Measurements from ENCODE around the gene CBLB.

The CBLB gene

DNA sequence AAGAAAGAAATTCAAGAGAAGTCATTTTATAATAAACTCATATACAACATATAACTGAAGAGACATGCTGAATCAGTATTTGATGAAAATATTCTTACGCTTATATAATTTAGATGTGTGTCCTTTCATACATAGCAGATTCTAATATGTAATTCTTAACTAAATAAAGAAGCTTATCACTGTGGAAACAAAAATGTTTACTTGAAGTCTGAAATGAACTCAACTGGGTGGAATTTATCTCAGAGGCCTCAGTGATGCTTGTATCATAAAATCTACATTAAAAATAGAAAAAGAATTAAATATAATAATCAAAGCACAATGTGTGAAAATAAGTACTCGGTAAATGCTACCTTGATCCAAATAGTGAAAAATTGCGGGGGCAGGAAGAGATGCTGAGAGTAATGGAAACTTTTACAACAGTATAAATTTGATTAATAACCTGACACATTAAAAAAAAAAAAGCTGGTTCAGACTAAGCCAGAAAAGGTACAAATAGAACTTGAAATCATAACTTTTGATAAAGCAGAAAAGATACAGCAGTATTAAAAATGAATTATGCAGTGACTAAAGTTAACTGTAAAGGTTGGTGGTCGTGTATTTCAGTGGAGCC lies 12.0 kb upstream of the CBLB start:
- H3K27ac ChIP-seq (ENCODE audit: extremely low read depth, low read depth, low read length), result no peak overlapping the region
- no peak overlapping the region for H3K4me3 ChIP-seq (ENCODE audit: low read depth, low read length)
- no peaks in the 10 kb centered on the region for H3K4me1 ChIP-seq (ENCODE audit: control insufficient read depth, insufficient read depth, low read length)
- no peaks in the 10 kb centered on the region for H3K9me3 ChIP-seq (ENCODE audit: control insufficient read depth, insufficient read depth, low read depth, low read length)
- ChIA-PET CTCF (no interaction called here), POLR2A (no interaction called here)
- no peaks in the 10 kb centered on the region for H3K36me3 ChIP-seq (ENCODE audit: control insufficient read depth in 2 of 2, insufficient read depth in 1 of 2, low read length in 2 of 2)
- TF ChIP-seq ZNF629 (tag by site-specific recombination; IDR thresholded peaks at IDR 0.05) (no peak), ZNF174 (tag by site-specific recombination; IDR thresholded peaks at IDR 0.05) (no peak), MYNN (tag by site-specific recombination; IDR thresholded peaks at IDR 0.05; ENCODE audit: borderline replicate concordance) (no peak), KLF8 (tag by site-specific recombination; IDR thresholded peaks at IDR 0.05) (no peak), TCF7L2 (IDR thresholded peaks at IDR 0.05; ENCODE audit: borderline replicate concordance, low read depth, low read length) (no peak), ZBTB7A (tag by site-specific recombination; IDR thresholded peaks at IDR 0.05; ENCODE audit: low read depth) (no peak), ZNF571 (tag by site-specific recombination; IDR thresholded peaks at IDR 0.05) (no peak), ZFP37 (tag by site-specific recombination; IDR thresholded peaks at IDR 0.05) (no peak), ZSCAN30 (tag by site-specific recombination; IDR thresholded peaks at IDR 0.05) (no peak), ZNF473 (tag by site-specific recombination; IDR thresholded peaks at IDR 0.05) (no peak), ZNF274 (IDR thresholded peaks at IDR 0.05; ENCODE audit: low read length) (no peak), ZNF274 (tag by site-specific recombination; IDR thresholded peaks at IDR 0.05; ENCODE audit: borderline replicate concordance) (no peak), ZFP69B (tag by site-specific recombination; IDR thresholded peaks at IDR 0.05) (no peak), ZEB2 (tag by site-specific recombination; IDR thresholded peaks at IDR 0.05) (no peak)
- TF ChIP-seq, protein P1, sequence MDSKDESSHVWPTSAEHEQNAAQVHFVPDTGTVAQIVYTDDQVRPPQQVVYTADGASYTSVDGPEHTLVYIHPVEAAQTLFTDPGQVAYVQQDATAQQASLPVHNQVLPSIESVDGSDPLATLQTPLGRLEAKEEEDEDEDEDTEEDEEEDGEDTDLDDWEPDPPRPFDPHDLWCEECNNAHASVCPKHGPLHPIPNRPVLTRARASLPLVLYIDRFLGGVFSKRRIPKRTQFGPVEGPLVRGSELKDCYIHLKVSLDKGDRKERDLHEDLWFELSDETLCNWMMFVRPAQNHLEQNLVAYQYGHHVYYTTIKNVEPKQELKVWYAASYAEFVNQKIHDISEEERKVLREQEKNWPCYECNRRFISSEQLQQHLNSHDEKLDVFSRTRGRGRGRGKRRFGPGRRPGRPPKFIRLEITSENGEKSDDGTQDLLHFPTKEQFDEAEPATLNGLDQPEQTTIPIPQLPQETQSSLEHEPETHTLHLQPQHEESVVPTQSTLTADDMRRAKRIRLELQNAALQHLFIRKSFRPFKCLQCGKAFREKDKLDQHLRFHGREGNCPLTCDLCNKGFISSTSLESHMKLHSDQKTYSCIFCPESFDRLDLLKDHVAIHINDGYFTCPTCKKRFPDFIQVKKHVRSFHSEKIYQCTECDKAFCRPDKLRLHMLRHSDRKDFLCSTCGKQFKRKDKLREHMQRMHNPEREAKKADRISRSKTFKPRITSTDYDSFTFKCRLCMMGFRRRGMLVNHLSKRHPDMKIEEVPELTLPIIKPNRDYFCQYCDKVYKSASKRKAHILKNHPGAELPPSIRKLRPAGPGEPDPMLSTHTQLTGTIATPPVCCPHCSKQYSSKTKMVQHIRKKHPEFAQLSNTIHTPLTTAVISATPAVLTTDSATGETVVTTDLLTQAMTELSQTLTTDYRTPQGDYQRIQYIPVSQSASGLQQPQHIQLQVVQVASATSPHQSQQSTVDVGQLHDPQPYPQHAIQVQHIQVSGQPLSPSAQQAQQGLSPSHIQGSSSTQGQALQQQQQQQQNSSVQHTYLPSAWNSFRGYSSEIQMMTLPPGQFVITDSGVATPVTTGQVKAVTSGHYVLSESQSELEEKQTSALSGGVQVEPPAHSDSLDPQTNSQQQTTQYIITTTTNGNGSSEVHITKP (tag by site-specific recombination; IDR thresholded peaks at IDR 0.05), result no peak
- TF ChIP-seq, protein P2, sequence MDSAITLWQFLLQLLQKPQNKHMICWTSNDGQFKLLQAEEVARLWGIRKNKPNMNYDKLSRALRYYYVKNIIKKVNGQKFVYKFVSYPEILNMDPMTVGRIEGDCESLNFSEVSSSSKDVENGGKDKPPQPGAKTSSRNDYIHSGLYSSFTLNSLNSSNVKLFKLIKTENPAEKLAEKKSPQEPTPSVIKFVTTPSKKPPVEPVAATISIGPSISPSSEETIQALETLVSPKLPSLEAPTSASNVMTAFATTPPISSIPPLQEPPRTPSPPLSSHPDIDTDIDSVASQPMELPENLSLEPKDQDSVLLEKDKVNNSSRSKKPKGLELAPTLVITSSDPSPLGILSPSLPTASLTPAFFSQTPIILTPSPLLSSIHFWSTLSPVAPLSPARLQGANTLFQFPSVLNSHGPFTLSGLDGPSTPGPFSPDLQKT (IDR thresholded peaks at IDR 0.05; ENCODE audit: borderline replicate concordance, low read depth, low read length), result no peak
- TF ChIP-seq, protein P3, sequence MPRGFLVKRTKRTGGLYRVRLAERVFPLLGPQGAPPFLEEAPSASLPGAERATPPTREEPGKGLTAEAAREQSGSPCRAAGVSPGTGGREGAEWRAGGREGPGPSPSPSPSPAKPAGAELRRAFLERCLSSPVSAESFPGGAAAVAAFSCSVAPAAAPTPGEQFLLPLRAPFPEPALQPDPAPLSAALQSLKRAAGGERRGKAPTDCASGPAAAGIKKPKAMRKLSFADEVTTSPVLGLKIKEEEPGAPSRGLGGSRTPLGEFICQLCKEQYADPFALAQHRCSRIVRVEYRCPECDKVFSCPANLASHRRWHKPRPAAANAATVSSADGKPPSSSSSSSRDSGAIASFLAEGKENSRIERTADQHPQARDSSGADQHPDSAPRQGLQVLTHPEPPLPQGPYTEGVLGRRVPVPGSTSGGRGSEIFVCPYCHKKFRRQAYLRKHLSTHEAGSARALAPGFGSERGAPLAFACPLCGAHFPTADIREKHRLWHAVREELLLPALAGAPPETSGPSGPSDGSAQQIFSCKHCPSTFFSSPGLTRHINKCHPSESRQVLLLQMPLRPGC (tag by site-specific recombination; IDR thresholded peaks at IDR 0.05), result no peak
- TF ChIP-seq, protein P4, sequence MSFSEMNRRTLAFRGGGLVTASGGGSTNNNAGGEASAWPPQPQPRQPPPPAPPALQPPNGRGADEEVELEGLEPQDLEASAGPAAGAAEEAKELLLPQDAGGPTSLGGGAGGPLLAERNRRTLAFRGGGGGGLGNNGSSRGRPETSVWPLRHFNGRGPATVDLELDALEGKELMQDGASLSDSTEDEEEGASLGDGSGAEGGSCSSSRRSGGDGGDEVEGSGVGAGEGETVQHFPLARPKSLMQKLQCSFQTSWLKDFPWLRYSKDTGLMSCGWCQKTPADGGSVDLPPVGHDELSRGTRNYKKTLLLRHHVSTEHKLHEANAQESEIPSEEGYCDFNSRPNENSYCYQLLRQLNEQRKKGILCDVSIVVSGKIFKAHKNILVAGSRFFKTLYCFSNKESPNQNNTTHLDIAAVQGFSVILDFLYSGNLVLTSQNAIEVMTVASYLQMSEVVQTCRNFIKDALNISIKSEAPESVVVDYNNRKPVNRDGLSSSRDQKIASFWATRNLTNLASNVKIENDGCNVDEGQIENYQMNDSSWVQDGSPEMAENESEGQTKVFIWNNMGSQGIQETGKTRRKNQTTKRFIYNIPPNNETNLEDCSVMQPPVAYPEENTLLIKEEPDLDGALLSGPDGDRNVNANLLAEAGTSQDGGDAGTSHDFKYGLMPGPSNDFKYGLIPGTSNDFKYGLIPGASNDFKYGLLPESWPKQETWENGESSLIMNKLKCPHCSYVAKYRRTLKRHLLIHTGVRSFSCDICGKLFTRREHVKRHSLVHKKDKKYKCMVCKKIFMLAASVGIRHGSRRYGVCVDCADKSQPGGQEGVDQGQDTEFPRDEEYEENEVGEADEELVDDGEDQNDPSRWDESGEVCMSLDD (tag by site-specific recombination; IDR thresholded peaks at IDR 0.05), result no peak
- TF ChIP-seq, protein P5, sequence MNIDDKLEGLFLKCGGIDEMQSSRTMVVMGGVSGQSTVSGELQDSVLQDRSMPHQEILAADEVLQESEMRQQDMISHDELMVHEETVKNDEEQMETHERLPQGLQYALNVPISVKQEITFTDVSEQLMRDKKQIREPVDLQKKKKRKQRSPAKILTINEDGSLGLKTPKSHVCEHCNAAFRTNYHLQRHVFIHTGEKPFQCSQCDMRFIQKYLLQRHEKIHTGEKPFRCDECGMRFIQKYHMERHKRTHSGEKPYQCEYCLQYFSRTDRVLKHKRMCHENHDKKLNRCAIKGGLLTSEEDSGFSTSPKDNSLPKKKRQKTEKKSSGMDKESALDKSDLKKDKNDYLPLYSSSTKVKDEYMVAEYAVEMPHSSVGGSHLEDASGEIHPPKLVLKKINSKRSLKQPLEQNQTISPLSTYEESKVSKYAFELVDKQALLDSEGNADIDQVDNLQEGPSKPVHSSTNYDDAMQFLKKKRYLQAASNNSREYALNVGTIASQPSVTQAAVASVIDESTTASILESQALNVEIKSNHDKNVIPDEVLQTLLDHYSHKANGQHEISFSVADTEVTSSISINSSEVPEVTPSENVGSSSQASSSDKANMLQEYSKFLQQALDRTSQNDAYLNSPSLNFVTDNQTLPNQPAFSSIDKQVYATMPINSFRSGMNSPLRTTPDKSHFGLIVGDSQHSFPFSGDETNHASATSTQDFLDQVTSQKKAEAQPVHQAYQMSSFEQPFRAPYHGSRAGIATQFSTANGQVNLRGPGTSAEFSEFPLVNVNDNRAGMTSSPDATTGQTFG (tag by site-specific recombination; IDR thresholded peaks at IDR 0.05; ENCODE audit: borderline replicate concordance), result no peak
- TF ChIP-seq, protein P6, sequence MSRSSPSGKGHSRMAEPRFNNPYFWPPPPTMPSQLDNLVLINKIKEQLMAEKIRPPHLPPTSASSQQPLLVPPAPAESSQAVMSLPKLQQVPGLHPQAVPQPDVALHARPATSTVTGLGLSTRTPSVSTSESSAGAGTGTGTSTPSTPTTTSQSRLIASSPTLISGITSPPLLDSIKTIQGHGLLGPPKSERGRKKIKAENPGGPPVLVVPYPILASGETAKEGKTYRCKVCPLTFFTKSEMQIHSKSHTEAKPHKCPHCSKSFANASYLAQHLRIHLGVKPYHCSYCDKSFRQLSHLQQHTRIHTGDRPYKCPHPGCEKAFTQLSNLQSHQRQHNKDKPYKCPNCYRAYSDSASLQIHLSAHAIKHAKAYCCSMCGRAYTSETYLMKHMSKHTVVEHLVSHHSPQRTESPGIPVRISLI (tag by site-specific recombination; IDR thresholded peaks at IDR 0.05), result no peak

Measured in HEK293 (cell line).